ENCODE measurements around the gene DTX4. TPM values are rescaled to one million over a fixed set of nuclear protein-coding genes. Genes with fewer than 3 reads are reported as not detected.
A peak's percentile ranks its signal among the peaks of the same experiment; 100 is the strongest.

Gene DTX4
- total and polyA plus RNA-seq, 12 donors, result 0.86 to 4.1 (median 2.1) TPM

DNA sequence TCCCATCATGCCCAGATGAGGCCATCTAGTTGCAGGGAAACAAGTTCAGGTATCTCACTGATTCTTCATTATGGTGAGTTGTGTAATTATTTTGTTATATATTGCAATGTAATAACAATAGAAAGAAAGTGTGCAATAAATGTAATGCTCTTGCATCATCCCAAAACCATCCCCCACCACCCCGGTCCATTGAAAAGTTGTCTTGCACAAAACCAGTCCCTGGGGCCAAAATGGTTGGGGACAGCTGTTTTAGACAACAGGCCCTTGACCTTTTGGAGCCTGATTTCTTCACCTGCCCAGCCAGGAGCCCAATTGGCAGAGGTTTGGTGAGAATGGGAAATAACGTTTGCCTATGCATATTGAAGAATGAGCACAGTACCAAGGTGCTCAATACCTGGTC, 24.8 kb downstream of the DTX4 start:
- no peak overlapping the region for H3K27ac ChIP-seq
- H3K4me1 ChIP-seq, result peaks cover 0 to 30% (median 12%) of the 10 kb centered on the region in 9 donors
- intact Hi-C loops (cut with DNase I), result no loop called here
- WGBS, 2 donors, result 92 to 97% methylated on average over 2 of the region's 2 CpGs
- TF ChIP-seq, protein P1, sequence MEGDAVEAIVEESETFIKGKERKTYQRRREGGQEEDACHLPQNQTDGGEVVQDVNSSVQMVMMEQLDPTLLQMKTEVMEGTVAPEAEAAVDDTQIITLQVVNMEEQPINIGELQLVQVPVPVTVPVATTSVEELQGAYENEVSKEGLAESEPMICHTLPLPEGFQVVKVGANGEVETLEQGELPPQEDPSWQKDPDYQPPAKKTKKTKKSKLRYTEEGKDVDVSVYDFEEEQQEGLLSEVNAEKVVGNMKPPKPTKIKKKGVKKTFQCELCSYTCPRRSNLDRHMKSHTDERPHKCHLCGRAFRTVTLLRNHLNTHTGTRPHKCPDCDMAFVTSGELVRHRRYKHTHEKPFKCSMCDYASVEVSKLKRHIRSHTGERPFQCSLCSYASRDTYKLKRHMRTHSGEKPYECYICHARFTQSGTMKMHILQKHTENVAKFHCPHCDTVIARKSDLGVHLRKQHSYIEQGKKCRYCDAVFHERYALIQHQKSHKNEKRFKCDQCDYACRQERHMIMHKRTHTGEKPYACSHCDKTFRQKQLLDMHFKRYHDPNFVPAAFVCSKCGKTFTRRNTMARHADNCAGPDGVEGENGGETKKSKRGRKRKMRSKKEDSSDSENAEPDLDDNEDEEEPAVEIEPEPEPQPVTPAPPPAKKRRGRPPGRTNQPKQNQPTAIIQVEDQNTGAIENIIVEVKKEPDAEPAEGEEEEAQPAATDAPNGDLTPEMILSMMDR (IDR thresholded peaks at IDR 0.05), result no peak
- H3K9me3 ChIP-seq, result no peaks in the 10 kb centered on the region
- H3K27me3 ChIP-seq, result no peaks in the 10 kb centered on the region
- ATAC-seq (no peak), DNase-seq (no peak)
- H3K4me3 ChIP-seq, result no peak overlapping the region
- peaks cover 0 to 76% (median 6%) of the 10 kb centered on the region in 9 donors for H3K36me3 ChIP-seq

GRCh38 chr11:59197991-59198390, 26.1 kb downstream of the DTX4 start:
- peak; percentile 59 to 95 (median 86) for ATAC-seq
- peaks cover 0 to 30% (median 12%) of the 10 kb centered on the region in 9 donors for H3K4me1 ChIP-seq
- H3K36me3 ChIP-seq, result peaks cover 0 to 76% (median 6%) of the 10 kb centered on the region in 9 donors
- TF ChIP-seq, protein P1 (IDR thresholded peaks at IDR 0.05), result no peak
- no peak overlapping the region for H3K4me3 ChIP-seq
- no peaks in the 10 kb centered on the region for H3K27me3 ChIP-seq
- H3K27ac ChIP-seq, result peak overlapping the region in 2 of 10 donors; percentile 4 to 26
- DNase-seq, result peak; percentile 72 to 84
- no peaks in the 10 kb centered on the region for H3K9me3 ChIP-seq
- intact Hi-C loops (cut with DNase I), result no loop called here
- WGBS, 2 donors, result 22 to 26% methylated on average over 9 of the region's 9 CpGs

GRCh38 chr11:59198726-59199125, 26.8 kb downstream of the DTX4 start:
- WGBS, 2 donors, result 95 to 99% methylated on average over 2 of the region's 2 CpGs
- Histone ChIP-seq H3K36me3 (peaks cover 0 to 73% (median 6%) of the 10 kb centered on the region in 9 donors), H3K27me3 (no peaks in the 10 kb centered on the region), H3K27ac (no peak overlapping the region), H3K4me1 (peaks cover 0 to 30% (median 12%) of the 10 kb centered on the region in 9 donors), H3K9me3 (no peaks in the 10 kb centered on the region), H3K4me3 (no peak overlapping the region)
- TF ChIP-seq, protein P1 (IDR thresholded peaks at IDR 0.05), result no peak
- DNase-seq, result no peak
- intact Hi-C loops (cut with DNase I), result no loop called here
- no peak for ATAC-seq

- intact Hi-C loops (cut with DNase I), result loop anchor here in 1 of 10 donors (10.0 kb wide), 1 partner anchor 85 kb away; no protein-coding TSS in a partner anchor
- Histone ChIP-seq H3K4me3 (no peak overlapping the region), H3K4me1 (peaks cover 0 to 32% (median 12%) of the 10 kb centered on the region in 9 donors), H3K27ac (no peak overlapping the region), H3K9me3 (no peaks in the 10 kb centered on the region), H3K36me3 (peaks cover 0 to 73% (median 6%) of the 10 kb centered on the region in 9 donors), H3K27me3 (no peaks in the 10 kb centered on the region)
- TF ChIP-seq, protein P1 (IDR thresholded peaks at IDR 0.05), result no peak
- WGBS, 2 donors, result 82% methylated on average over 14 of the region's 14 CpGs
- ATAC-seq, result peak in 1 of 8 donors; percentile 27
- DNase-seq, result no peak
These were observed 27.9 kb downstream of the DTX4 start for GRCh38 chr11:59199546-59200422.
